ENCODE data around the gene ANO1. TPM values are rescaled to one million over a fixed set of nuclear protein-coding genes. Genes with fewer than 3 reads are reported as not detected.

ANO1 gene
- total RNA-seq, 1 donor from 2014 or later = 0.14 TPM

DNA sequence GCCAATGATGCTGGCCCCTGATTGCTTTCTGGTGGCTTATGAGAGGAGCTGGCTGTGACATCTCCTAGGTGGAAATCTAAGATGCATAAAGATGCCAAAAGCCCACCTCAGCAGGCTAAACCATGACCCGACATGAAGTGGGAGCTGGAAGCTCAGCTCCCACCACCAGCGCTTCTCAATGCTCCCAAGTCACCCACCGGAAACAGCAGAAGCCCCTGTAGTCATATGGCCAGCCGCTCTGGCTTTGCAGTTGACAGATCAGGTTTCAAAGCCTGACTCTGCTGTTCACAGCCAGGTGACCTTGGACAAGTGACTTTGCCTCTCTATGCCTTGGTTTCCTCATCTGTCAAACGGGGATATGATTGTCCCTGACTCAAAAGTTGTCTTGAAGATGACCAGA lies 29.1 kb upstream of the ANO1 start:
- H3K9ac ChIP-seq (ENCODE audit: low read length) = no peak overlapping the region
- no peak overlapping the region for H3K4me2 ChIP-seq (ENCODE audit: low read length)
- Mint-ChIP-seq H3K4me3 (ENCODE audit: unreplicated experiment) (no peak overlapping the region), H3K27ac (ENCODE audit: unreplicated experiment) (no peak overlapping the region), H3K36me3 (ENCODE audit: low read depth, unreplicated experiment) (no peaks in the 10 kb centered on the region), H3K9me3 (ENCODE audit: unreplicated experiment) (peaks cover 9% of the 10 kb centered on the region), H3K27me3 (ENCODE audit: low read depth, unreplicated experiment) (peaks cover 26% of the 10 kb centered on the region), H3K4me1 (ENCODE audit: low read depth, unreplicated experiment) (no peaks in the 10 kb centered on the region)
- H3K27ac ChIP-seq (ENCODE audit: low read depth, low read length) = no peak overlapping the region
- no peak for TF ChIP-seq EZH2 (IDR thresholded peaks at IDR 0.05; ENCODE audit: insufficient read depth, low read length)
- TF ChIP-seq, protein P1, sequence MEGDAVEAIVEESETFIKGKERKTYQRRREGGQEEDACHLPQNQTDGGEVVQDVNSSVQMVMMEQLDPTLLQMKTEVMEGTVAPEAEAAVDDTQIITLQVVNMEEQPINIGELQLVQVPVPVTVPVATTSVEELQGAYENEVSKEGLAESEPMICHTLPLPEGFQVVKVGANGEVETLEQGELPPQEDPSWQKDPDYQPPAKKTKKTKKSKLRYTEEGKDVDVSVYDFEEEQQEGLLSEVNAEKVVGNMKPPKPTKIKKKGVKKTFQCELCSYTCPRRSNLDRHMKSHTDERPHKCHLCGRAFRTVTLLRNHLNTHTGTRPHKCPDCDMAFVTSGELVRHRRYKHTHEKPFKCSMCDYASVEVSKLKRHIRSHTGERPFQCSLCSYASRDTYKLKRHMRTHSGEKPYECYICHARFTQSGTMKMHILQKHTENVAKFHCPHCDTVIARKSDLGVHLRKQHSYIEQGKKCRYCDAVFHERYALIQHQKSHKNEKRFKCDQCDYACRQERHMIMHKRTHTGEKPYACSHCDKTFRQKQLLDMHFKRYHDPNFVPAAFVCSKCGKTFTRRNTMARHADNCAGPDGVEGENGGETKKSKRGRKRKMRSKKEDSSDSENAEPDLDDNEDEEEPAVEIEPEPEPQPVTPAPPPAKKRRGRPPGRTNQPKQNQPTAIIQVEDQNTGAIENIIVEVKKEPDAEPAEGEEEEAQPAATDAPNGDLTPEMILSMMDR (IDR thresholded peaks at IDR 0.05; ENCODE audit: insufficient read depth, low read depth, low read length) = no peak
- H3K4me3 ChIP-seq (ENCODE audit: insufficient read depth, low read depth, low read length) = no peak overlapping the region
- peaks cover 10% of the 10 kb centered on the region for H3K27me3 ChIP-seq (ENCODE audit: insufficient read depth, low read length)
- peaks cover under 1% of the 10 kb centered on the region for H3K9me3 ChIP-seq (ENCODE audit: insufficient read depth, low read depth, low read length)
- H3K79me2 ChIP-seq (ENCODE audit: insufficient read depth, low read length) = no peaks in the 10 kb centered on the region
- H3K4me1 ChIP-seq (ENCODE audit: insufficient read depth, low read length) = no peaks in the 10 kb centered on the region
- no peaks in the 10 kb centered on the region for H3K36me3 ChIP-seq (ENCODE audit: insufficient read depth, low read length)
- no peaks in the 10 kb centered on the region for H4K20me1 ChIP-seq (ENCODE audit: insufficient read depth, low read length)
- DNase-seq (ENCODE audit: low read depth) (no peak), FAIRE-seq (no peak)
- no peak overlapping the region for H2AFZ ChIP-seq (ENCODE audit: low read depth, low read length)

DNA sequence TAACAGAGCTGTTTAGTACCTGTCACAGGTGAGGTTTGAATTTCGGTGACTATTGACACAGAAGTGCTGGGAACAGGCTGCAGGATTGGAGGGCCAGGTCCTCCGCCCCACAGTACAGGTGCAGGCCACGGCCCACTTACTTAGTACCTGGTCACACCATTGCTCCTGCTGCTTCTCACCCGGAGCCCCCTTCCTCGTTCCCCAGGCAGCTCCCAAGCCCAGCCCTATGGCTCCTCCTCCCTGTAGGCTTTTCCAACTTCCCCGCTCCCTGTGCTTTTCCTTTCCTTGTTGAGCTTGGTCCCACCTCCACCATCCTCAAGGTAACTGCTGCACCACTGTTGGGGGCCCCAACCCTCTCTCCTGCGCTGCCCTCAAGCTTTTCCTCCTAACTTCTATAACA lies 27.9 kb upstream of the ANO1 start:
- H3K27me3 ChIP-seq (ENCODE audit: insufficient read depth, low read length) = peaks cover 10% of the 10 kb centered on the region

DNA sequence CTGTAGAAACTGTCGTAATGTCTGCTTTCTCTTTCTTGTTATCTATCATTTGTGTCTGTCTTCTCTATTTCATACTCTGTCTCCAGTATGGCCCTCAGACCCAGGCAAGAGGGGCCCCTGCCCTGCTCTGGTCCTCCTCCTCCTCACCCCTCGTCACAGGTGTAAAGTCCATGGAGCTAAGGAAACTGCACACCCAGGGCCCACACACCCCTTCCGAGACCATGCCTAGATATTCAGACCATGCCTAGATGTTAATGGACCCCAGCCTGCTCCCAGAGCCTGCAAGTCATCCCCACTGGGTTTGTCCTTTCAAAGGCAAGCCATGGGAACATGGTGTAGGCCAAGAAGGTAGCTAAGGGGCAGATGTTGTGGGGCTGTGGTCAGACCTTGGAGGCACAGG lies 24.1 kb upstream of the ANO1 start:
- H3K9me3 Mint-ChIP-seq (ENCODE audit: unreplicated experiment) = peaks cover 2% of the 10 kb centered on the region
- no peak overlapping the region for H3K27ac Mint-ChIP-seq (ENCODE audit: unreplicated experiment)
- Histone ChIP-seq H3K27me3 (ENCODE audit: insufficient read depth, low read length) (peaks cover 10% of the 10 kb centered on the region), H3K9ac (ENCODE audit: low read length) (no peak overlapping the region), H3K9me3 (ENCODE audit: insufficient read depth, low read depth, low read length) (peaks cover 4% of the 10 kb centered on the region), H3K79me2 (ENCODE audit: insufficient read depth, low read length) (no peaks in the 10 kb centered on the region), H3K27ac (ENCODE audit: low read depth, low read length) (no peak overlapping the region), H4K20me1 (ENCODE audit: insufficient read depth, low read length) (no peaks in the 10 kb centered on the region), H3K4me1 (ENCODE audit: insufficient read depth, low read length) (no peaks in the 10 kb centered on the region), H3K4me3 (ENCODE audit: insufficient read depth, low read depth, low read length) (no peak overlapping the region), H3K36me3 (ENCODE audit: insufficient read depth, low read length) (no peaks in the 10 kb centered on the region), H2AFZ (ENCODE audit: low read depth, low read length) (no peak overlapping the region), H3K4me2 (ENCODE audit: low read length) (no peak overlapping the region)
- DNase-seq (ENCODE audit: low read depth) (no peak), FAIRE-seq (no peak)
- TF ChIP-seq EZH2 (IDR thresholded peaks at IDR 0.05; ENCODE audit: insufficient read depth, low read length) = no peak
- TF ChIP-seq, protein P1 (IDR thresholded peaks at IDR 0.05; ENCODE audit: insufficient read depth, low read depth, low read length) = no peak
- no peaks in the 10 kb centered on the region for H3K36me3 Mint-ChIP-seq (ENCODE audit: low read depth, unreplicated experiment)
- no peaks in the 10 kb centered on the region for H3K4me1 Mint-ChIP-seq (ENCODE audit: low read depth, unreplicated experiment)
- no peak overlapping the region for H3K4me3 Mint-ChIP-seq (ENCODE audit: unreplicated experiment)
- H3K27me3 Mint-ChIP-seq (ENCODE audit: low read depth, unreplicated experiment) = peaks cover 18% of the 10 kb centered on the region

More for the DNA sequence above, 27.9 kb upstream of the ANO1 start:
- no peak for FAIRE-seq
- no peak for TF ChIP-seq EZH2 (IDR thresholded peaks at IDR 0.05; ENCODE audit: insufficient read depth, low read length)
- TF ChIP-seq, protein P1 (IDR thresholded peaks at IDR 0.05; ENCODE audit: insufficient read depth, low read depth, low read length) = no peak
- no peaks in the 10 kb centered on the region for H3K79me2 ChIP-seq (ENCODE audit: insufficient read depth, low read length)
- H3K27ac ChIP-seq (ENCODE audit: low read depth, low read length) = no peak overlapping the region
- Mint-ChIP-seq H3K27me3 (ENCODE audit: low read depth, unreplicated experiment) (peaks cover 26% of the 10 kb centered on the region), H3K36me3 (ENCODE audit: low read depth, unreplicated experiment) (no peaks in the 10 kb centered on the region), H3K4me1 (ENCODE audit: low read depth, unreplicated experiment) (no peaks in the 10 kb centered on the region), H3K9me3 (ENCODE audit: unreplicated experiment) (peaks cover 5% of the 10 kb centered on the region), H3K27ac (ENCODE audit: unreplicated experiment) (no peak overlapping the region), H3K4me3 (ENCODE audit: unreplicated experiment) (no peak overlapping the region)
- H2AFZ ChIP-seq (ENCODE audit: low read depth, low read length) = no peak overlapping the region
- H3K4me1 ChIP-seq (ENCODE audit: insufficient read depth, low read length) = no peaks in the 10 kb centered on the region
- peaks cover 4% of the 10 kb centered on the region for H3K9me3 ChIP-seq (ENCODE audit: insufficient read depth, low read depth, low read length)
- H3K4me3 ChIP-seq (ENCODE audit: insufficient read depth, low read depth, low read length) = no peak overlapping the region
- H3K9ac ChIP-seq (ENCODE audit: low read length) = no peak overlapping the region
- no peaks in the 10 kb centered on the region for H3K36me3 ChIP-seq (ENCODE audit: insufficient read depth, low read length)
- H3K4me2 ChIP-seq (ENCODE audit: low read length) = no peak overlapping the region
- H4K20me1 ChIP-seq (ENCODE audit: insufficient read depth, low read length) = no peaks in the 10 kb centered on the region
- no peak for DNase-seq (ENCODE audit: low read depth)
